WTC11 (cell line): ENCODE measurements around the gene U2AF1L4. TPM values are rescaled to one million over a fixed set of nuclear protein-coding genes. Genes with fewer than 3 reads are reported as not detected.

Experiments used
- ATAC-seq: fragments of 200-7000 bp; cut with Tn5 transposase; 2 replicates; pipeline ENCODE4 v1.10.0; 2021; ENCODE audit warnings: mild to moderate bottlenecking, moderate library complexity
- CTCF ChIA-PET: fragments of 300-600 bp; sonication (Branson Sonifier 250); formaldehyde crosslinking; loops from one replicate; lab custom pipeline; 2021; ENCODE audit warnings: antibody characterized with exemption; lab: Charles Lee
- POLR2A ChIA-PET: fragments of 350-600 bp; sonication (Branson Sonifier 250); formaldehyde crosslinking; loops from one replicate; lab custom pipeline; 2021; ENCODE audit warnings: antibody characterized with exemption; lab: Charles Lee
- DNase-seq: peaks from one replicate; pipeline ENCODE4 v3.0.0; 2021; ENCODE audit warnings: low spot score
- H3K27ac Mint-ChIP-seq: 2 replicates; pipeline ENCODE4 v1.8.0; 2021; ENCODE audit warnings: mixed read lengths
- H3K27me3 Mint-ChIP-seq: 2 replicates; pipeline ENCODE4 v1.8.0; 2021; ENCODE audit warnings: low read depth, mild to moderate bottlenecking, moderate library complexity, mixed read lengths
- H3K36me3 Mint-ChIP-seq: 2 replicates; pipeline ENCODE4 v1.8.0; 2021; ENCODE audit warnings: mixed read lengths
- H3K4me1 Mint-ChIP-seq: 2 replicates; pipeline ENCODE4 v1.8.0; 2022; ENCODE audit warnings: mixed read lengths
- H3K4me3 Mint-ChIP-seq: 2 replicates; pipeline ENCODE4 v1.8.0; 2021; ENCODE audit warnings: mild to moderate bottlenecking, moderate library complexity, mixed read lengths
- H3K9me3 Mint-ChIP-seq: 2 replicates; pipeline ENCODE4 v1.8.0; 2021; ENCODE audit warnings: mixed read lengths
- CDX4 ChIP-seq: fragments of 250-450 bp; sonication (Bioruptor Pico); IDR thresholded peaks from 2 replicates; pipeline ENCODE4 v1.9.0; 2021; ENCODE audit warnings: moderate library complexity, mild to moderate bottlenecking, inconsistent platforms, borderline replicate concordance
- ELF4 ChIP-seq: sonication (generic); formaldehyde crosslinking; IDR thresholded peaks from 2 replicates; pipeline ENCODE4 v1.8.1; 2022; ENCODE audit warnings: low read depth, mild to moderate bottlenecking, moderate library complexity, missing genetic modification reagents
- ERG ChIP-seq: fragments of 250-450 bp; sonication (Bioruptor Pico); IDR thresholded peaks from 2 replicates; pipeline ENCODE4 v1.8.0; 2021; ENCODE audit warnings: mild to moderate bottlenecking
- FOXJ3 ChIP-seq: sonication (generic); formaldehyde crosslinking; IDR thresholded peaks from 2 replicates; pipeline ENCODE4 v1.9.0; 2021; ENCODE audit warnings: missing genetic modification reagents, mild to moderate bottlenecking, borderline replicate concordance
- FOXP4 ChIP-seq: sonication (generic); formaldehyde crosslinking; IDR thresholded peaks from 2 replicates; pipeline ENCODE4 v1.8.0; 2022; ENCODE audit warnings: mild to moderate bottlenecking, missing genetic modification reagents
- HMGA2 ChIP-seq: fragments of 250-450 bp; sonication (Bioruptor Pico); IDR thresholded peaks from 2 replicates; pipeline ENCODE4 v1.4.0; 2021; ENCODE audit warnings: mild to moderate bottlenecking, moderate library complexity
- NR1H2 ChIP-seq: sonication (generic); formaldehyde crosslinking; IDR thresholded peaks from 2 replicates; pipeline ENCODE4 v1.9.0; 2021; ENCODE audit warnings: mild to moderate bottlenecking, moderate library complexity, missing genetic modification reagents
- RELA ChIP-seq: sonication (generic); formaldehyde crosslinking; IDR thresholded peaks from 2 replicates; pipeline ENCODE4 v1.8.1; 2022; ENCODE audit warnings: missing genetic modification reagents, mild to moderate bottlenecking, borderline replicate concordance
- SP1 ChIP-seq: sonication (generic); formaldehyde crosslinking; conservative IDR thresholded peaks from 2 replicates; pipeline ENCODE4 v1.8.1; 2022; ENCODE audit warnings: missing genetic modification reagents
- TCF7 ChIP-seq: sonication (generic); formaldehyde crosslinking; IDR thresholded peaks from 2 replicates; pipeline ENCODE4 v1.8.0; 2022; ENCODE audit warnings: mild to moderate bottlenecking, low read depth, missing genetic modification reagents, moderate library complexity
- ZBTB21 ChIP-seq: sonication (generic); formaldehyde crosslinking; IDR thresholded peaks from 2 replicates; pipeline ENCODE4 v1.8.1; 2023; ENCODE audit warnings: mild to moderate bottlenecking, missing genetic modification reagents, borderline replicate concordance
- ZNF263 ChIP-seq: sonication (generic); formaldehyde crosslinking; IDR thresholded peaks from 2 replicates; pipeline ENCODE4 v1.8.1; 2022; ENCODE audit warnings: low read depth, mild to moderate bottlenecking, moderate library complexity, missing genetic modification reagents
- ZNF416 ChIP-seq: fragments of 250-450 bp; sonication (Bioruptor Pico); IDR thresholded peaks from 2 replicates; pipeline ENCODE4 v1.9.0; 2021; ENCODE audit warnings: mild to moderate bottlenecking, inconsistent platforms
- ZNF423 ChIP-seq: fragments of 250-450 bp; sonication (Bioruptor Pico); IDR thresholded peaks from 2 replicates; pipeline ENCODE4 v2.1.2; 2022; ENCODE audit warnings: mild to moderate bottlenecking, moderate library complexity
- total RNA-seq: library from RNA; stranded (reverse); gene quantifications from 3 replicates; pipeline ENCODE4 v1.2.3, GENCODE V29; 2021
- TF ChIP-seq, protein P1 (sequence below): sonication (generic); formaldehyde crosslinking; conservative IDR thresholded peaks from 2 replicates; pipeline ENCODE4 v1.8.1; 2023; ENCODE audit warnings: mild to moderate bottlenecking, low read depth, missing genetic modification reagents, moderate library complexity
- TF ChIP-seq, protein P2 (sequence below): sonication (generic); formaldehyde crosslinking; IDR thresholded peaks from 2 replicates; pipeline ENCODE4 v1.8.1; 2023; ENCODE audit warnings: mild to moderate bottlenecking, missing genetic modification reagents, moderate library complexity
- TF ChIP-seq, protein P3 (sequence below): sonication (generic); formaldehyde crosslinking; IDR thresholded peaks from 2 replicates; pipeline ENCODE4 v1.8.1; 2022; ENCODE audit warnings: mild to moderate bottlenecking, missing genetic modification reagents, moderate library complexity, borderline replicate concordance
- TF ChIP-seq, protein P4 (sequence below): sonication (generic); formaldehyde crosslinking; IDR thresholded peaks from 2 replicates; pipeline ENCODE4 v1.8.0; 2023; ENCODE audit warnings: missing genetic modification reagents, mild to moderate bottlenecking, borderline replicate concordance
- TF ChIP-seq, protein P5 (sequence below): sonication (generic); formaldehyde crosslinking; IDR thresholded peaks from 2 replicates; pipeline ENCODE4 v1.8.1; 2022; ENCODE audit warnings: missing genetic modification reagents, borderline replicate concordance

U2AF1L4 gene
- total RNA-seq, 1 experiment from 2014 or later: 20.9 TPM

GRCh38 chr19:35742121-35742724 is 3.0 kb downstream of the U2AF1L4 start, which contains the start of gene IGFLR1 (continued):
- TF ChIP-seq, protein P1, sequence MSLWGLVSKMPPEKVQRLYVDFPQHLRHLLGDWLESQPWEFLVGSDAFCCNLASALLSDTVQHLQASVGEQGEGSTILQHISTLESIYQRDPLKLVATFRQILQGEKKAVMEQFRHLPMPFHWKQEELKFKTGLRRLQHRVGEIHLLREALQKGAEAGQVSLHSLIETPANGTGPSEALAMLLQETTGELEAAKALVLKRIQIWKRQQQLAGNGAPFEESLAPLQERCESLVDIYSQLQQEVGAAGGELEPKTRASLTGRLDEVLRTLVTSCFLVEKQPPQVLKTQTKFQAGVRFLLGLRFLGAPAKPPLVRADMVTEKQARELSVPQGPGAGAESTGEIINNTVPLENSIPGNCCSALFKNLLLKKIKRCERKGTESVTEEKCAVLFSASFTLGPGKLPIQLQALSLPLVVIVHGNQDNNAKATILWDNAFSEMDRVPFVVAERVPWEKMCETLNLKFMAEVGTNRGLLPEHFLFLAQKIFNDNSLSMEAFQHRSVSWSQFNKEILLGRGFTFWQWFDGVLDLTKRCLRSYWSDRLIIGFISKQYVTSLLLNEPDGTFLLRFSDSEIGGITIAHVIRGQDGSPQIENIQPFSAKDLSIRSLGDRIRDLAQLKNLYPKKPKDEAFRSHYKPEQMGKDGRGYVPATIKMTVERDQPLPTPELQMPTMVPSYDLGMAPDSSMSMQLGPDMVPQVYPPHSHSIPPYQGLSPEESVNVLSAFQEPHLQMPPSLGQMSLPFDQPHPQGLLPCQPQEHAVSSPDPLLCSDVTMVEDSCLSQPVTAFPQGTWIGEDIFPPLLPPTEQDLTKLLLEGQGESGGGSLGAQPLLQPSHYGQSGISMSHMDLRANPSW (CRISPR knock-in tag): no peak
- TF ChIP-seq TCF7 (CRISPR knock-in tag) (no peak), CDX4 (CRISPR knock-in tag) (no peak), ZBTB21 (CRISPR knock-in tag) (no peak), ZNF263 (no peak)

GRCh38 chr19:35741203-35741515 is 4.1 kb downstream of the U2AF1L4 start:
- H3K4me3 Mint-ChIP-seq: peak overlapping the region; percentile 81
- ATAC-seq (no peak), DNase-seq (no peak)
- peaks cover 16% of the 10 kb centered on the region for H3K4me1 Mint-ChIP-seq
- no peaks in the 10 kb centered on the region for H3K9me3 Mint-ChIP-seq
- H3K36me3 Mint-ChIP-seq: peaks cover 21% of the 10 kb centered on the region
- POLR2A ChIA-PET: interaction anchor here (0.5 to 1.3 kb wide), 15 partner anchors 10 to 1955 kb away, joined by 3 to 13 read pairs (median 4); partner anchors contain the start of genes COX6B1, HSPB6 and PROSER3
- peak overlapping the region; percentile 99 for H3K27ac Mint-ChIP-seq
- no peaks in the 10 kb centered on the region for H3K27me3 Mint-ChIP-seq
- CTCF ChIA-PET: interaction anchor here (0.6 to 1.6 kb wide), 21 partner anchors 12 to 236 kb away, joined by 3 to 25 read pairs (median 3); partner anchors contain the start of genes COX6B1 and PROSER3
- TF ChIP-seq, protein P2, sequence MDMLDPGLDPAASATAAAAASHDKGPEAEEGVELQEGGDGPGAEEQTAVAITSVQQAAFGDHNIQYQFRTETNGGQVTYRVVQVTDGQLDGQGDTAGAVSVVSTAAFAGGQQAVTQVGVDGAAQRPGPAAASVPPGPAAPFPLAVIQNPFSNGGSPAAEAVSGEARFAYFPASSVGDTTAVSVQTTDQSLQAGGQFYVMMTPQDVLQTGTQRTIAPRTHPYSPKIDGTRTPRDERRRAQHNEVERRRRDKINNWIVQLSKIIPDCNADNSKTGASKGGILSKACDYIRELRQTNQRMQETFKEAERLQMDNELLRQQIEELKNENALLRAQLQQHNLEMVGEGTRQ (CRISPR knock-in tag): no peak
- TF ChIP-seq, protein P3, sequence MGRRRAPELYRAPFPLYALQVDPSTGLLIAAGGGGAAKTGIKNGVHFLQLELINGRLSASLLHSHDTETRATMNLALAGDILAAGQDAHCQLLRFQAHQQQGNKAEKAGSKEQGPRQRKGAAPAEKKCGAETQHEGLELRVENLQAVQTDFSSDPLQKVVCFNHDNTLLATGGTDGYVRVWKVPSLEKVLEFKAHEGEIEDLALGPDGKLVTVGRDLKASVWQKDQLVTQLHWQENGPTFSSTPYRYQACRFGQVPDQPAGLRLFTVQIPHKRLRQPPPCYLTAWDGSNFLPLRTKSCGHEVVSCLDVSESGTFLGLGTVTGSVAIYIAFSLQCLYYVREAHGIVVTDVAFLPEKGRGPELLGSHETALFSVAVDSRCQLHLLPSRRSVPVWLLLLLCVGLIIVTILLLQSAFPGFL: no peak
- TF ChIP-seq SP1 (CRISPR knock-in tag) (no peak), NR1H2 (CRISPR knock-in tag) (no peak), ERG (no peak), HMGA2 (CRISPR knock-in tag) (no peak), ELF4 (CRISPR knock-in tag) (no peak), FOXJ3 (CRISPR knock-in tag) (no peak), ZNF423 (CRISPR knock-in tag) (no peak), FOXP4 (CRISPR knock-in tag) (no peak), RELA (CRISPR knock-in tag) (no peak), ZNF416 (CRISPR knock-in tag) (no peak), CDX4 (CRISPR knock-in tag) (no peak)
- TF ChIP-seq, protein P4, sequence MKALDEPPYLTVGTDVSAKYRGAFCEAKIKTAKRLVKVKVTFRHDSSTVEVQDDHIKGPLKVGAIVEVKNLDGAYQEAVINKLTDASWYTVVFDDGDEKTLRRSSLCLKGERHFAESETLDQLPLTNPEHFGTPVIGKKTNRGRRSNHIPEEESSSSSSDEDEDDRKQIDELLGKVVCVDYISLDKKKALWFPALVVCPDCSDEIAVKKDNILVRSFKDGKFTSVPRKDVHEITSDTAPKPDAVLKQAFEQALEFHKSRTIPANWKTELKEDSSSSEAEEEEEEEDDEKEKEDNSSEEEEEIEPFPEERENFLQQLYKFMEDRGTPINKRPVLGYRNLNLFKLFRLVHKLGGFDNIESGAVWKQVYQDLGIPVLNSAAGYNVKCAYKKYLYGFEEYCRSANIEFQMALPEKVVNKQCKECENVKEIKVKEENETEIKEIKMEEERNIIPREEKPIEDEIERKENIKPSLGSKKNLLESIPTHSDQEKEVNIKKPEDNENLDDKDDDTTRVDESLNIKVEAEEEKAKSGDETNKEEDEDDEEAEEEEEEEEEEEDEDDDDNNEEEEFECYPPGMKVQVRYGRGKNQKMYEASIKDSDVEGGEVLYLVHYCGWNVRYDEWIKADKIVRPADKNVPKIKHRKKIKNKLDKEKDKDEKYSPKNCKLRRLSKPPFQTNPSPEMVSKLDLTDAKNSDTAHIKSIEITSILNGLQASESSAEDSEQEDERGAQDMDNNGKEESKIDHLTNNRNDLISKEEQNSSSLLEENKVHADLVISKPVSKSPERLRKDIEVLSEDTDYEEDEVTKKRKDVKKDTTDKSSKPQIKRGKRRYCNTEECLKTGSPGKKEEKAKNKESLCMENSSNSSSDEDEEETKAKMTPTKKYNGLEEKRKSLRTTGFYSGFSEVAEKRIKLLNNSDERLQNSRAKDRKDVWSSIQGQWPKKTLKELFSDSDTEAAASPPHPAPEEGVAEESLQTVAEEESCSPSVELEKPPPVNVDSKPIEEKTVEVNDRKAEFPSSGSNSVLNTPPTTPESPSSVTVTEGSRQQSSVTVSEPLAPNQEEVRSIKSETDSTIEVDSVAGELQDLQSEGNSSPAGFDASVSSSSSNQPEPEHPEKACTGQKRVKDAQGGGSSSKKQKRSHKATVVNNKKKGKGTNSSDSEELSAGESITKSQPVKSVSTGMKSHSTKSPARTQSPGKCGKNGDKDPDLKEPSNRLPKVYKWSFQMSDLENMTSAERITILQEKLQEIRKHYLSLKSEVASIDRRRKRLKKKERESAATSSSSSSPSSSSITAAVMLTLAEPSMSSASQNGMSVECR: no peak
- TF ChIP-seq, protein P5, sequence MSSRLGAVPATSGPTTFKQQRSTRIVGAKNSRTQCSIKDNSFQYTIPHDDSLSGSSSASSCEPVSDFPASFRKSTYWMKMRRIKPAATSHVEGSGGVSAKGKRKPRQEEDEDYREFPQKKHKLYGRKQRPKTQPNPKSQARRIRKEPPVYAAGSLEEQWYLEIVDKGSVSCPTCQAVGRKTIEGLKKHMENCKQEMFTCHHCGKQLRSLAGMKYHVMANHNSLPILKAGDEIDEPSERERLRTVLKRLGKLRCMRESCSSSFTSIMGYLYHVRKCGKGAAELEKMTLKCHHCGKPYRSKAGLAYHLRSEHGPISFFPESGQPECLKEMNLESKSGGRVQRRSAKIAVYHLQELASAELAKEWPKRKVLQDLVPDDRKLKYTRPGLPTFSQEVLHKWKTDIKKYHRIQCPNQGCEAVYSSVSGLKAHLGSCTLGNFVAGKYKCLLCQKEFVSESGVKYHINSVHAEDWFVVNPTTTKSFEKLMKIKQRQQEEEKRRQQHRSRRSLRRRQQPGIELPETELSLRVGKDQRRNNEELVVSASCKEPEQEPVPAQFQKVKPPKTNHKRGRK (CRISPR knock-in tag): no peak
